Prostate gland (tissue), 2 donors: ENCODE results near the gene SCYGR5. TPM values are rescaled to one million over a fixed set of nuclear protein-coding genes. Genes with fewer than 3 reads are reported as not detected.

Experiments used
- DNase-seq: peaks from one replicate; pipeline ENCODE4 v3.0.0-alpha.2; 2019; ENCODE audit warnings: low spot score
- H3K27ac ChIP-seq, 2 donors: fragments of 200-600 bp; sonication (generic); 2 replicates each; pipeline ENCODE4 v1.5.1; 2017 to 2019
- H3K27me3 ChIP-seq: fragments of 200-600 bp; sonication (generic); replicated peaks from 2 replicates; pipeline ENCODE4 v1.5.1; 2019; ENCODE audit not compliant: insufficient read depth
- H3K36me3 ChIP-seq, 2 donors: fragments of 200-600 bp; sonication (generic); 1 replicate in 1 of 2; 2 replicates in 1 of 2; pipeline versions ENCODE4 v1.5.1 to v1.8.1; 2017 to 2019
- H3K4me1 ChIP-seq: fragments of 200-600 bp; sonication (generic); replicated peaks from 2 replicates; pipeline ENCODE4 v1.5.1; 2019
- H3K4me3 ChIP-seq, 2 donors: fragments of 200-600 bp; sonication (generic); 2 replicates each; pipeline ENCODE4 v1.5.1; 2017 to 2019
- H3K9me3 ChIP-seq: fragments of 200-600 bp; sonication (generic); 2 replicates; pipeline ENCODE4 v1.5.1; 2017
- POLR2A ChIP-seq: fragments of 450-650 bp; IDR thresholded peaks from one replicate; pipeline ENCODE4 v1.6.1; 2016; ENCODE audit warnings: antibody characterized with exemption, mild to moderate bottlenecking
- POLR2AphosphoS5 ChIP-seq: sonication (generic); formaldehyde crosslinking; IDR thresholded peaks from one replicate; pipeline ENCODE4 v1.6.1; 2017; ENCODE audit warnings: antibody characterized with exemption
- WGBS: methylation state at CpG from one replicate; pipeline ENCODE4 v1.1.5; 2018; 5-methylcytosine and 5-hydroxymethylcytosine counted together
- intact Hi-C: fragments of 100-400 bp; cut with DNase I; formaldehyde crosslinking; loops from one replicate; pipeline ENCODE4 v1.14.2; 2022
- total RNA-seq, 2 donors: library from RNA; depleted of rRNA; stranded (reverse); fragments of >200 nt; gene quantifications; one replicate each; pipeline ENCODE4 v1.1.0, GENCODE V29; 2016
- TF ChIP-seq, protein P1 (sequence below), 4 experiments: fragments of 200-600 bp in 2 of 4; fragments of 450-650 bp in 2 of 4; sonication (generic) in 2 of 4; IDR thresholded peaks; 1 replicate in 3 of 4; 2 replicates in 1 of 4; pipeline ENCODE4 v1.5.1; 2016 to 2019; ENCODE audit warnings: antibody characterized with exemption in 4 of 4, mild to moderate bottlenecking in 2 of 4, moderate library complexity in 2 of 4

SCYGR5 gene
- total RNA-seq, 2 donors from 2014 or later = not detected

- 97% methylated on average over 3 of the region's 3 CpGs for WGBS
- no peak overlapping the region for H3K4me3 ChIP-seq
- H3K4me1 ChIP-seq = no peaks in the 10 kb centered on the region
- H3K27me3 ChIP-seq = no peaks in the 10 kb centered on the region
- intact Hi-C loops = no loop called here
- TF ChIP-seq, protein P1, sequence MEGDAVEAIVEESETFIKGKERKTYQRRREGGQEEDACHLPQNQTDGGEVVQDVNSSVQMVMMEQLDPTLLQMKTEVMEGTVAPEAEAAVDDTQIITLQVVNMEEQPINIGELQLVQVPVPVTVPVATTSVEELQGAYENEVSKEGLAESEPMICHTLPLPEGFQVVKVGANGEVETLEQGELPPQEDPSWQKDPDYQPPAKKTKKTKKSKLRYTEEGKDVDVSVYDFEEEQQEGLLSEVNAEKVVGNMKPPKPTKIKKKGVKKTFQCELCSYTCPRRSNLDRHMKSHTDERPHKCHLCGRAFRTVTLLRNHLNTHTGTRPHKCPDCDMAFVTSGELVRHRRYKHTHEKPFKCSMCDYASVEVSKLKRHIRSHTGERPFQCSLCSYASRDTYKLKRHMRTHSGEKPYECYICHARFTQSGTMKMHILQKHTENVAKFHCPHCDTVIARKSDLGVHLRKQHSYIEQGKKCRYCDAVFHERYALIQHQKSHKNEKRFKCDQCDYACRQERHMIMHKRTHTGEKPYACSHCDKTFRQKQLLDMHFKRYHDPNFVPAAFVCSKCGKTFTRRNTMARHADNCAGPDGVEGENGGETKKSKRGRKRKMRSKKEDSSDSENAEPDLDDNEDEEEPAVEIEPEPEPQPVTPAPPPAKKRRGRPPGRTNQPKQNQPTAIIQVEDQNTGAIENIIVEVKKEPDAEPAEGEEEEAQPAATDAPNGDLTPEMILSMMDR (IDR thresholded peaks at IDR 0.05) = no peak
- TF ChIP-seq POLR2AphosphoS5 (no peak), POLR2A (no peak)
- DNase-seq = no peak
- H3K9me3 ChIP-seq = no peaks in the 10 kb centered on the region
- H3K27ac ChIP-seq = no peak overlapping the region
- H3K36me3 ChIP-seq = no peaks in the 10 kb centered on the region
These were observed 20.6 kb downstream of the SCYGR5 start for GRCh38 chr2:227687189-227687588.

DNA sequence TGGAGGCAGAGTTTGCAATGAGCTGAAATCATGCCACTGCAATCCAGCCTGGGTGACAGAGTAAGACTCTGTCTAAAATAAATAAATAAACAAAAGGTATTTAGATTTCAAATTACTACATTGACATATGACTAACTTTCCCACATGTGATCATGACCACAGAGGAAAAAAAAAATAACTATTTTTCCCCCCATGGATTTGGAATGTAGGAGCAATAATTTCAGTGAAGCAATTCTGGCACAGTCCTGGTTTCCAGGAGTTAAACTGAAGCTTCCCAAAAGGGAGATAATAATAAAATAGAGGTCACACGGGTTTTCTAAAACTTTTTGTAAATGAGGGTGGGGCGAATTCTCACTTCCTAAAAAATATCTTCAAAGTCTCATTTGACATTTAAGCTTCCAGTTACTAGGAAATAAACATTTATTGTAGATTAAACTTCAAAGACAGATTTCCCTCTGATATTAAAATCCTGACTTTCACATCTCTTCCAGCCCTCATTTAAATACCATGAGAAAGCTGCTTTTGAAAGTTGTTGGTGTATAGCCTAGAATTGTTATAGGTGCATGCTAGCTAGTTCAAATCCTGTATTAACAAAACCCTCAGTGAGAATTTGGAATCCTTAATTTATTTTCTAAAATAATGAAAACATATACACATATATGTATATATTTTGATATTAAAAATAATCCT, 30.5 kb downstream of the SCYGR5 start:
- Histone ChIP-seq H3K9me3 (no peaks in the 10 kb centered on the region), H3K4me3 (no peak overlapping the region), H3K27ac (no peak overlapping the region), H3K36me3 (no peaks in the 10 kb centered on the region), H3K4me1 (no peaks in the 10 kb centered on the region), H3K27me3 (no peaks in the 10 kb centered on the region)
- 41% methylated on average over 2 of the region's 2 CpGs for WGBS
- intact Hi-C loops = no loop called here
- TF ChIP-seq POLR2A (no peak), POLR2AphosphoS5 (no peak)
- TF ChIP-seq, protein P1 (IDR thresholded peaks at IDR 0.05) = no peak
- DNase-seq = no peak

DNA sequence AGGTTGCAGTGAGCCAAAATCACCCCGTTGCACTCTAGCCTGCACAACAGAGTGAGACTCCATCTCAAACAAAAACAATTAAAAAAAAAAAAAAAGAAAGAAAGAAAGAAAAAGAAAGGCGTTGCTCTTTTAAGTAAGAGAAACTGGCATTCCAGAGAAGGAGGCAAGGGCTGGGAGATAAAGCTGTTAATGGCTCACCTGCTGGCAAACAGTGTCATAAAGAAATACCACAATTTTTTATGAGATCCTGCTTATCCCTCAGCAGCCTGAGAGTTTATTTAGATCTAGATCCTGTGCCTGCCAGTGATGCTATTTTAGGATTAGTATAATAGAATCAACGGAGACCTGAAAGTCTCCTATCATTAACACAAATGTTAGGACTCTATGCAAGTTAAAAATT, 35.0 kb downstream of the SCYGR5 start:
- intact Hi-C loops = no loop called here
- Histone ChIP-seq H3K27me3 (no peaks in the 10 kb centered on the region), H3K36me3 (no peaks in the 10 kb centered on the region), H3K27ac (no peak overlapping the region), H3K4me3 (no peak overlapping the region), H3K9me3 (no peaks in the 10 kb centered on the region), H3K4me1 (no peaks in the 10 kb centered on the region)
- 34% methylated on average over 3 of the region's 3 CpGs for WGBS
- DNase-seq = no peak
- TF ChIP-seq POLR2AphosphoS5 = no peak
- TF ChIP-seq, protein P1 (IDR thresholded peaks at IDR 0.05) = no peak
- no peak for TF ChIP-seq POLR2A

DNA sequence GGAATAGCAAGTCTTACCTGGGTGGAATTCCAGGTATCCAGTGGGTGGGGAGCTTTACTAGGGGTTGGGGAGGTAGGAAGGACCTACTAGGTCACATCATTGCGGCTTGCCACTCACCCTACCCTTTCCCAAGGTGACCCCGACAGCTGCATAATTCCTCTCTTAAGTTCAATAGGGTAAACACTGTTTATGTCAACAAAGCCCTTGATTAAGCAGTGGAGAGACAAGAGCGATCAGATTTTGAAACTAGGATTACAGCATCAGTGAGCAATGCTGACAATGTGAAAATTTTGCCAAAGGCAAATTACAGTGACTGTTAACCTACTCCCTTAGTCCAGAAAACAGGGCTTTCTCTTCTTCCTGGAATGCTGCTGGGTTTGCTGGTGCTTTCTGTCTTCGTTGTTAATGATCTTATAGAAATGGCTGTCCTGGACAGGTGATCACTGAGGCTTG, 36.7 kb downstream of the SCYGR5 start:
- H3K4me1 ChIP-seq = no peaks in the 10 kb centered on the region

More for the DNA sequence above, 36.7 kb downstream of the SCYGR5 start:
- no peaks in the 10 kb centered on the region for H3K36me3 ChIP-seq
- TF ChIP-seq POLR2AphosphoS5 (no peak), POLR2A (no peak)
- TF ChIP-seq, protein P1 (IDR thresholded peaks at IDR 0.05) = no peak
- H3K27me3 ChIP-seq = no peaks in the 10 kb centered on the region
- intact Hi-C loops = no loop called here
- H3K4me3 ChIP-seq = no peak overlapping the region
- H3K9me3 ChIP-seq = no peaks in the 10 kb centered on the region
- DNase-seq = no peak
- 47% methylated on average over 4 of the region's 4 CpGs for WGBS
- no peak overlapping the region for H3K27ac ChIP-seq
